ENCODE results near the gene NBPF14.
"Not testable (repeated sequence)": the region's sequence is repeated elsewhere in the genome, so short reads cannot be mapped to it uniquely, and the experiment has no call there.

NBPF14 gene, protein sequence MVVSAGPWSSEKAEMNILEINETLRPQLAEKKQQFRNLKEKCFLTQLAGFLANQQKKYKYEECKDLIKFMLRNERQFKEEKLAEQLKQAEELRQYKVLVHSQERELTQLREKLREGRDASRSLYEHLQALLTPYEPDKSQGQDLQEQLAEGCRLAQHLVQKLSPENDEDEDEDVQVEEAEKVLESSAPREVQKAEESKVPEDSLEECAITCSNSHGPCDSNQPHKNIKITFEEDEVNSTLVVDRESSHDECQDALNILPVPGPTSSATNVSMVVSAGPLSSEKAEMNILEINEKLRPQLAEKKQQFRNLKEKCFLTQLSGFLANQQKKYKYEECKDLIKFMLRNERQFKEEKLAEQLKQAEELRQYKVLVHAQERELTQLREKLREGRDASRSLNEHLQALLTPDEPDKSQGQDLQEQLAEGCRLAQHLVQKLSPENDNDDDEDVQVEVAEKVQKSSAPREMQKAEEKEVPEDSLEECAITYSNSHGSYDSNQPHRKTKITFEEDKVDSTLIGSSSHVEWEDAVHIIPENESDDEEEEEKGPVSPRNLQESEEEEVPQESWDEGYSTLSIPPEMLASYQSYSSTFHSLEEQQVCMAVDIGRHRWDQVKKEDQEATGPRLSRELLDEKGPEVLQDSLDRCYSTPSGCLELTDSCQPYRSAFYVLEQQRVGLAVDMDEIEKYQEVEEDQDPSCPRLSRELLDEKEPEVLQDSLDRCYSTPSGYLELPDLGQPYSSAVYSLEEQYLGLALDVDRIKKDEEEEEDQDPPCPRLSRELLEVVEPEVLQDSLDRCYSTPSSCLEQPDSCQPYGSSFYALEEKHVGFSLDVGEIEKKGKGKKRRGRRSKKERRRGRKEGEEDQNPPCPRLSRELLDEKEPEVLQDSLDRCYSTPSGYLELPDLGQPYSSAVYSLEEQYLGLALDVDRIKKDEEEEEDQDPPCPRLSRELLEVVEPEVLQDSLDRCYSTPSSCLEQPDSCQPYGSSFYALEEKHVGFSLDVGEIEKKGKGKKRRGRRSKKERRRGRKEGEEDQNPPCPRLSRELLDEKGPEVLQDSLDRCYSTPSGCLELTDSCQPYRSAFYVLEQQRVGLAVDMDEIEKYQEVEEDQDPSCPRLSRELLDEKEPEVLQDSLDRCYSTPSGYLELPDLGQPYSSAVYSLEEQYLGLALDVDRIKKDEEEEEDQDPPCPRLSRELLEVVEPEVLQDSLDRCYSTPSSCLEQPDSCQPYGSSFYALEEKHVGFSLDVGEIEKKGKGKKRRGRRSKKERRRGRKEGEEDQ (N-terminal part only)

GRCh38 chr1:148595911-148596310, at the start of gene NBPF14:
Gene NBPF14 (minus strand): TSS chr1:148596011. CDS start chr1:148595717, 294 bp downstream.
- DNase-seq (ENCODE audit: extremely low spot score); POLR2A ChIA-PET: not testable (repeated sequence)

GRCh38 chr1:148625451-148625850, 29.6 kb upstream of the NBPF14 start:
- DNase-seq (ENCODE audit: extremely low spot score); POLR2A ChIA-PET; CTCF ChIA-PET: not testable (repeated sequence)

More at GRCh38 chr1:148595911-148596310, at the start of gene NBPF14:
- CTCF ChIA-PET = not testable (repeated sequence)

DNA sequence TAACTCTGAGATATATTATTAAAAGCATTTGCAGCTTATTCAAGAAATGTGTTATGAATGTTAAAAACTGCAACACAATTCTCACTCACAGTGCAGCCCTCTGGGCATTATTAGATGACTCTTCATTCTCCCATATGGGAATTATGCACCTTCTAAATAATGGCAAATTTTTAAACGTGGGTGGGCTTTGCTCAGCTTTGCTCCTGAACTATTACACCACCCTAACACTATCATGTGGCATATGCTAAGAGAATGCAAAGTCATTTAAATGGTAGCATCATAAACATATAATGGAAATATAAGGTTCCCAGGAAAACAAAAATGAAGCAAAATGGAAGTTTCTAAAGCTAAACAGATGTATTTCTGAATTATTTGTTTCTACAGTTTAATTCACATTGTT, 22.4 kb upstream of the NBPF14 start:
- POLR2A ChIA-PET; DNase-seq (ENCODE audit: extremely low spot score); CTCF ChIA-PET: not testable (repeated sequence)

DNA sequence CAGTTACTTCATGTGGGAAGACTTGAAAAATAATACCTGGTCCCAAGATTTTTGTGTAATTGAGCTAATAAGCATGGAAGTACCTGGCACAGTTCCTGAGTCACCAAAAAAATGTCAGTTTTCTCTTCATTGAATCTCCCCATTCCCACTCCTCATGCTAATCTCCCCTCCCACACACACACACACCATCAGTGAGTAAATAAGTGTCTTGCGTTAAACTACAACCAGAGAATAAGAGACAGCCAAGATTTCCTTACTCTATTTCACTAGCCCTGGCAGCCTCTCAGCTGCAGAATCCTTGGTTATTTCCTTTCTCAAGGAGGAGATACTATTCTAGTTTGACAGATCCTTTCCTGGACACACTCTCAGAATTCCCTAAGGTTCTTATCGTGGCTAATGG, 9.5 kb upstream of the NBPF14 start:
- CTCF ChIA-PET; POLR2A ChIA-PET; DNase-seq (ENCODE audit: extremely low spot score): not testable (repeated sequence)

GRCh38 chr1:148595360-148595759, 451 bp downstream of the NBPF14 start:
- POLR2A ChIA-PET; CTCF ChIA-PET; DNase-seq (ENCODE audit: extremely low spot score): not testable (repeated sequence)

DNA sequence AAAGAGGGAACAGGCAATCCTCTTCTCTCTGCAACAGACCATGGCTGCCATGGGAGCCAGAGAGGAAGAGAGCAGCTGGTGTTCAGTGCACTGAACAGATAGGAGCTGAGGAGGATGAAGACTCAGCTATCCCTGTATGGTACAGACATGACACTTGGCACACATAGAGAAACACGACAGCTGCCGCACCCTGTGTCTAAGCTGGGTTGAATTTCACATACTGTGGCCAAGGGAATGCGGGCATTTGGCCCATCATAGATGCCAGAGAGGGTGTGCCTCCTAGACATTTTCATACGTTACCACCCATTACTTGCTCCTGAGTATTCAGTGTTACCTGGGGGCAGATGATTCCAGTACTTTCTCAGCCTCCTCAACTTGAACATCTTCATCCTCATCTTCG, 4.7 kb downstream of the NBPF14 start:
- DNase-seq (ENCODE audit: extremely low spot score); POLR2A ChIA-PET; CTCF ChIA-PET: not testable (repeated sequence)

DNA sequence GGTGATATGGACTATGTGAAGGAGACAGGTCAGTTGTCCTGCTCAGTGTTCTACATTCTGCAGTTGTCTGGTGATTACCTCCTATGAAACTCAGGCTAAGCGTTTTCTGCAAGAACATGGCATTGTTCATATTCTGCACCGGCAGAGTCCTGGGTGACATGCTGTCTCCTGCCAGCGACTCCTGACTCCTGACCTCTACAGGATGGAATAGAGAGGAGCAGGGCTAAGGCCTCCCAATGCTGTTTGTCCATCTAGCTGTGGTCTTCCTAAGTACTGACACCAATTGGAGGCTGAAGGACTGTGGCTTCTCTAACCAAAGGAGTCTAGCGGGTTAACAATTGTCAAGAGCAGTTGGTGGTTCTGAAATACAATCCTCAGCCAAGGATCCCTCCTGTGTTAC, 63.7 kb downstream of the NBPF14 start:
- POLR2A ChIA-PET; CTCF ChIA-PET; DNase-seq (ENCODE audit: extremely low spot score): not testable (repeated sequence)

- POLR2A ChIA-PET; CTCF ChIA-PET; DNase-seq (ENCODE audit: extremely low spot score): not testable (repeated sequence)
These were observed 66.7 kb downstream of the NBPF14 start for GRCh38 chr1:148529101-148529567.

DNA sequence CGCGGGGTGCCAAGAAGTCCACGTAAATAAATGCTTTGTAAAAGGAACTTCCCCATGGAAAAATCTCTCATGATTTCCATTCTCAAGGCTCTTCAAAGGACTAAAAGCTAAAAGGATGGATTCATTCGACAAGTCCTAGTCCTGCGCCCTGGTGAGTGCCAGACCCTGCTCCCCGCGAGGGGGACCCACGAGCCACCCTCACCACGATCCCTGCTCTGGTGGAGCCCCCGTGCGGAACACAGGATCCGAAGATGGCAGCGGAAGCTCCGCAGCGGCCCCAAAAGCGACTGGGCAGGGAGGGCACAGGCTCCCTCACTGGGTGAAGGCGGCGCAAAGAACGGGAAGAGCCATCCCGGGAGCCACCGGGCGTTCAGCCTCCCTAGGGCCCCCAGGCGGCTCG, 67.2 kb downstream of the NBPF14 start:
- POLR2A ChIA-PET; DNase-seq (ENCODE audit: extremely low spot score); CTCF ChIA-PET: not testable (repeated sequence)

GRCh38 chr1:148526587-148526986, 69.2 kb downstream of the NBPF14 start:
- CTCF ChIA-PET; DNase-seq (ENCODE audit: extremely low spot score); POLR2A ChIA-PET: not testable (repeated sequence)

DNA sequence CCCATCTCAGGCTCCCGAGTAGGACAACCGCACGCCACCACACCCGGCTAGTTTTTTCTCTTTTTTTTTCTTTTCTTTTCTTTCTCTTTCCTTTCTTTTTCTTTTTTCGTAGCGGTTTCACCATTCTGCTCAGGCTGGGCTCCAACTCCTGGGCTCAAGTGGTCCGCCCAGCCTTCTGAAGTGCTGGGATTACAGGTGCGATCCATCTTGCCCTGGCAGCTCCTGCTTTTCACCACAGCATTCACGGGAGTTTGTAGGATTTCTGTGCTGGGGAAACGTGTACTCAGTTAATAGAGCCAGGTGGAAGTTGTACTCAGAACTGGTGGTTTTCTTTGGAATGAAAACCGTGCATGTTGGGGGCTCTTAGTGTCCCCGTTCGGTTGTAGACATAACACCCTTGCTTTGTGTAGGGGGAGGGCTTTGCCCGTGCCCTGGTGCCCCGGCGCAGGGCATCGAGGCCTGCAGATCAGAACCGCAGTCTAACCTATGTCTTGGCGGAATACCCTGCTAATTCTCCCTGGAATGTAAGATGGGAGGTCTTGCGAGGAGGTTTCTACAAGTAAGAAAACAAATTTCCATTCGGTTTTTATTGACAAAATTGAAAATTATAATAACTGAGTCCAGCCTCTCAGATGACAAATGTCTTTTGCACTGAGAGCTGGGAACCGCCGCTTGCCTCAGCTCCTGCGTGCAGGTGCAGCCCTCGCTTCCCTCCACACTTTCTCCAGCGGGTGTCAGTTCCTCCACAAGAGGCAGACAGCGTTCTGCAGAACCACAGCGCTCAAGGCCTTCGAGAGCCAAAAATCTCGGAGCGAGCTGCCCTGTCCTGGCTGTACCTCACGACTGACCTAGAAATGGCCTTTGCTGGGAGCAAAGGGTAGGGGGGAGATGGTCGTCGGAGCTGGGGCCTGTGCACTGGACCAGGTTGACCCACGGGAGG, 72.3 kb downstream of the NBPF14 start:
- DNase-seq (ENCODE audit: extremely low spot score); CTCF ChIA-PET: not testable (repeated sequence)
- POLR2A ChIA-PET = interaction anchor here (0.7 to 1.7 kb wide), 5 partner anchors 121 to 260 kb away, joined by 3 to 16 read pairs (median 6); no protein-coding TSS in a partner anchor

GRCh38 chr1:148522561-148523204, 73.1 kb downstream of the NBPF14 start:
- DNase-seq (ENCODE audit: extremely low spot score); CTCF ChIA-PET: not testable (repeated sequence)
- POLR2A ChIA-PET = interaction anchor here (0.7 to 1.7 kb wide), 5 partner anchors 120 to 259 kb away, joined by 3 to 16 read pairs (median 6); no protein-coding TSS in a partner anchor

- POLR2A ChIA-PET = interaction anchor here (1.3 to 1.7 kb wide), 2 partner anchors 134 to 188 kb away, joined by 6 to 16 read pairs; no protein-coding TSS in a partner anchor
- CTCF ChIA-PET; DNase-seq (ENCODE audit: extremely low spot score): not testable (repeated sequence)
These were observed 73.7 kb downstream of the NBPF14 start for GRCh38 chr1:148522072-148522471.

- POLR2A ChIA-PET; DNase-seq (ENCODE audit: extremely low spot score); CTCF ChIA-PET: not testable (repeated sequence)
These were observed 81.5 kb downstream of the NBPF14 start for GRCh38 chr1:148514310-148514709.

DNA sequence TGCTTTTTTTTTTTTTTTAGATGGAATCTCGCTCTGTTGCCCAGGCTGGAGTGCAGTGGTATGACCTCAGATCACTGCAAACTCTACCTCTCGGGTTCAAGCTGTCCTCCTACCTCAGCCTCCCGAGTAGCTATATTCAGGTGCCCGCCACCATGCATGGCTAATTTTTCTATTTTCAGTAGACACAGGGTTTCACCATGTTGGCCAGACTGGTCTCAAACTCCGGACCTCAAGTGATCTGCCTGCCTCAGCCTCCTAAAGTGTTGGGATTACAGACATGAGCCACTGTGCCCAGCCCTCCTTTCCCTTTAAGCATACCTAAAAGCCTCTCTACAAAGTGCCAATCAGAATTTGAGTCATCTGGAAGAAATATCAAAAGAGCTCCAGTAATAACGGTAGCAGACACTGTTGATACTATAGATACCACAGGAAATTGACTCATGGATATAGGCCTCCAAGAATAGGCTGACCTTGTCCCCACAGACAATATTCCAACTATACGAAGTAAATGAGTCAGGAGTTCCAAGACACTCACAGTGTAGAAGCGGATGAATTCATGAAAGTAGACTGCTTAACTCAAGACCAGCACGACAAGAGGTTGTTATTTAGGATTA, 83.1 kb downstream of the NBPF14 start:
- DNase-seq (ENCODE audit: extremely low spot score); CTCF ChIA-PET; POLR2A ChIA-PET: not testable (repeated sequence)

- POLR2A ChIA-PET; DNase-seq (ENCODE audit: extremely low spot score); CTCF ChIA-PET: not testable (repeated sequence)
These were observed 101.9 kb downstream of the NBPF14 start for GRCh38 chr1:148493933-148494332.

Measured in GM10248 (cell line).